NCI-H1417 (cell line): ENCODE measurements around the gene MST1R.

Experiments
- DNase-seq, 3 experiments: peaks; one replicate each; lab custom pipeline; 2025; lab: John Stamatoyannopoulos, UW

The MST1R gene

DNA sequence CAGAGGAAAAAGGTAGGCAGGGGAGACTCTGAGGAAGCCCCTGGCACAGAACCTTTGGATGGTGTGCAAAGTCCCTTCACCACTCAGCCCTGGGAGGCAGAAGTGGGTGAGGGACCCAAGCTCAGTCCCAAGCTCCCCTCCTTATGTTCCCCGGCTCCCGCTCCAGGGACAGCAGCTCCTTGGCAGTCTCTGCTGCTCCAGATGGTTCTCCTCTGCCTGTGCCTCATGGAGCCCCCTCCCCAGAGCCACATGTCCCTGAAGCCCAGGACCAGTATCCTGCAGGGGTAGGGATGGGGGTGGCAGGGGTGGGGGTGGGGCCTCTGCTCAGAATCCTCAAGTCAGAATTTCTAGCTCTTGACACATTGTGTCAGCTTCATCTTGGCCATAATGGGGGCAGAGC, 26.0 kb downstream of the MST1R start:
- no peak for DNase-seq

DNA sequence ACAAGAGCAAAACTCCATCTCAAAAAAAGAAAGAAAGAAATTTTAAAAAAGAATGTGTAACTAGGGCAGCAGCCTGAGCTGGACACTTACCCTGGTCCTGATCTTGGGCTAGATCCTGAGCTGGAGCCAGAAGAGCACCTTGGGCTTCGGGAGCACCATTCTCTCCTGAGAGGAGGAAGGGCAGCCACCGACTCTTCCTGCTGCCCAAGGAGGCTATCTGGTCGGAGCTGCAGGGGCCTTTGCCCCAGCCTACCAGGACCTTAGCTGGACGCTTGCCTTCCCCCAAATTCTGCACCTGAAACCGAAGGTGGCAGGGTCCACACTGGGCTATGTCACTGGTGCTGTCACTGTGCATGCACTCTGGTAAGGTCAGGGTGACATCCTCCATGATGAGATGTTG, 27.1 kb downstream of the MST1R start:
- no peak for DNase-seq

DNA sequence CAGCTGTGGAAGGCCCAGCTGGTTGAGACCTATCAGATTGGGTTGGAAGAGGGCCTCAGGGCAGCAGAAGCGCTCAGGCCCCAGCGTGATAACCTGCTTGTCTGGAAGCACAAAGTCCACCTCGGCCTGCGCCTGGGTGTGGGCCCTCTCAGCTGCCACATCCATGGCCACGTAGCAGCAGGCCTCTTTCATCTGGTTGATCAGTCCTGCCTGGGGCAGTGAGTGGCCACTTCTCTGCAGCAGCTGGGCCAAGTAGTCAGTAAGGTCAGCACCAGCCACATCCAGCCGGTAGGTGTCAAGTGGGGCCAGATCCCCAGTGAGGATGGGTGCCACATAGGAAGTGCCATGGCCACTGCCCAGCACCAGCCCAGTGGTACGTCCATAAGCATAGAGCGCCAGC, 30.1 kb downstream of the MST1R start:
- DNase-seq: no peak

DNA sequence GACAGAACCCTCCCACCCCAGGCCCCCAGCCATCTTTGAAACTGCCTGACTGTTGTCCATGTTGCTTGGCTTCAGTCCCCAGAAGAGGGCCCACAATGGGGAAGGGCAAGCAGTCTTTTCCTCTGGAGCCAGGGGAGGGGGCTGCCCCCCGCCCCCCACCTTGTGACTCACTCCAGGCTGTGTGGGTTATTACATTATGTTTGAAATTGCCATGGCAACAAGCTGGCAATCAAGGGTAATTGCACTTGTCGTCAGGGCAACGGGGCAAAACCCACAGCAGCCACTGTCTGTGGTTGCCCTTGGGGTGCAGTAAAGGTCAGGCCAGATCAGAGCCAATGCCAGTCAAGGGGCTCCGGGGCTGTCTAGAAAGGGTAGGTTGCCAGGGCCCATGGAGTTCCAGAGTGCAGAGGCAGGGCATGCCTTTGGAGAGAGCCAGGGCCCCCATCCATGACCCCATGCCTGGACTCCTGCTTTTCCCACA, 30.8 kb downstream of the MST1R start:
- DNase-seq: peak in 1 of 3 experiments; percentile 19

DNA sequence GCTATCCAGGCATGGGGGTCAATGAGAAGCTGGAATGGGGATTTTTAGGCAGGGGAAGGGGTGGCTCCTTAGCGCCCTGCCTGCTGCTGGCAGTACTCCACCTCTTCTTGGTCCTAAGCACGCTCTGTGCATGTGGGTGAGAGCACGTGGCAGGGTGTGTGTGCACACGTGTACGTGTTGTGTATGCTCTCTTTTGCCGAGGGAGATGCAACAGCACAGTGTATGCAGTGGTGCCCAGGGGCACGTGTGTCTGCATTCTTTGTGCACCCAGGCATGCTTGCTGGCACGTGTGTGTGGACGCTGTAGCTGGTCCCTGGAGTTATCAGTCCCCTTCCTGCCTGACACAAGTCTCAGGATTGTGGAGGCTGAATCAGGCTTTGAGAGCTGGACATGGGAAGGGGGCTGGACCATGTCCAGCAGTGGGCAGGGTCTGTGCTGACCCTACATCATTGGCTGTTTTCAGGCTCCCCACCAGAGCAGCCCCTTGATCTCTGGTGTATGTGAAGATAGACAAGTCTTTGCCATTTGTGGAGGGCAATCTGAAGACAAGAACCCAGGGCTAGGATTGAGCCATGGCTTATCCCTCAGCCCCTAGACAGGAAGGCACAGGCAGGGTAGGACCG, 32.0 kb downstream of the MST1R start:
- no peak for DNase-seq

DNA sequence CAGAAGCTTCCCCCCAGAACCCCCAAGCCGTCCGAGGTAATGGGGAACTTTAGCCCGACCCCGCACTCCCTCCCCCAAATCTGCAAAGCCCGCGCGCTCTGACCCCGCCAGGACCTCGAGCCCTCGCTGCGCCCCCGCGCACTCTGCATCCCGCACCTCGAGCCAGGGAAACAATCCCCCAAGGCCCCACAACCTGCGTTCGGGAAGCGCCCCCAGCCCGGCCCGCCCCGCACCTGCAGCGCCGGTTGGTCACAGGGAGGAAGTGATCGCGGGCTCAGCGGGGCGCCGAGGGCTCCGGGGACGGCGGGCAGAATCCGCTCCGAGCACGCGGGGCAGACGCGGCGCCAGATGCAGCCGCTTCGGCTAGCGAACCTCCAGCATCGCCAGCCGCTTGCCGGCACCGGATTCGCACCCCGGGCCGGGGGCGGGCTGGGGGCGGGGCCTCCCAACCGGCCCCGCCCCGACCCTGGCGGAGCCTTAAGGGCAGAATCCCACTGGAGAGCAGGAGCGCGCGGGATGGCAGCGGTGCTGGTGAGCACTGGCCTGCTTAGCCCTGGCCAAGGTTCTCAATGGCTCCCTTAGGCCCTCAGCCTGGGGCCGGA, 34.0 kb downstream of the MST1R start, which contains the start of gene CAMKV:
Gene CAMKV, minus strand, starts transcription at position 382 of the 602 bp plus-strand sequence. CDS start 7,518 bp downstream, outside the sequence.
- peak; percentile 17 to 65 (median 43) for DNase-seq

DNA sequence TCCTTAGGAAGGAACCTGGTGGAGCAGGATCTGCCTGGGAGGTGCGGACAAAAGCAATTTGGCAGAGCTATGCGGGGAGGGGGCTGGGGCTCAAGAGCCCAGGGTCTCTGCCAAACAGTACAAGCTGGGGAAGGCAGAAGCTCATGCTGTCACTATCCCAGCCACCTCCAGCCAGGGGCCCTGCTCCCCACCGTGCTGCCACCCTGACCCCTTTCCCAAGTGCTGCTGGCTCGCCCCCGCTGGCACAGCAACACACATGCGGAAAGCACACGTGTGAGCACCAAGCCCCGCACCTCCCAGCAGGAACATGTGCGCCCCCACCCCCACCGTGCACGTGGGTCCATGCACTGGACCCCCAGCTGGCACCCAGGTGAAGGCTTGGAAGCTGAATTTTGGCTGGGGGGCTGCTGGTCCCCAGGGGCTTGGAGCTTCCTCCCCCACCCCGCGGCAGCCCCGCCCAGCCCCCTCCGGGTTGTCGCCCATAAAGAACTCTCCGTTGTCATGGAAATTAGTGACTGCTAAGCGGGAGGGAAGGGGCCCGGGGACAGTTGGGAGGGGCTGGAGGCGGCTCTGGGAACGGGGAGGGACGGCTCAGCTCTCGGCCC, 34.7 kb downstream of the MST1R start:
- peak in 1 of 3 experiments; percentile 16 for DNase-seq

DNA sequence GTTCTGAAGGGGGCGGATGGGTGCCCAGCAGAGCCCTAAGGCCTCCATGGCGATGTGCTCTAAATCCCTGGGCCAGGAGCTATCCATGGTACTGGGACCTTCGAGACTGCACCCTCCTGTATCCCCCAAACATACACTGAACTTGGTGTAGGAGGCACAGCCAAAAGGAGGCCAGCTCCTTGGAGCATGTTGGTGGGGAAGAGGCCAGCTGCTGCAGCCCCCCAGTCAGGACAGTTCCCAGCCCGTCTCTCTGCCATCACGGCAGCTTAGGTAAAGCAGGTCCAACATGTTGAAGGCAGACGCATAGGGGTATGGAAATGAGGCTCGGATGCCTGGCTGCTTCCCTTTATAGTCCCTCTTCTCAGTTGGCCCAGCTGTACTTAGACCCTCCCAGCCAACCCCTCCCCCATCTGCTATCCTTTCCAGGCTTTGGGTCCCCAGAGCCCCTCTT, 35.8 kb downstream of the MST1R start:
- no peak for DNase-seq

DNA sequence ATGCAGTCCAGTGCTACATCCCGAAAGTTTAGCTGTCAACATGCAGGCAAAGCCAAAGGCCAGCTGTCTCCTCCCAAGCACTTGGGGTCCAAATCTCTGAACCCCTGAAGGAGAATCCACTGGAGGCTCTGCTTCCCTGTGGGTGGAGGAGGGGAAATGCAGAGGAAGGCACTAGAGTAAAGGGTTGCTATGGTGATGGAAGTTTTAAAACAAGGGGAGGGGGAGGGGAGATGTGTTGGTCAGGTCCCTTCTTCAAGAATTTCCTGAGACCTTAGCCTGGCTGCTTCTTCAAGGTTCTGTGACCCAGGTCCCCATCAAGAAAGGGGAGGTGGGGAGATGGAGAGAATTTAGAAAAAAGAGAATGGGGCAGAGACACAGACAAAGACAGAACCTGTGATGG, 36.3 kb downstream of the MST1R start:
- peak in 1 of 3 experiments; percentile 3 for DNase-seq

DNA sequence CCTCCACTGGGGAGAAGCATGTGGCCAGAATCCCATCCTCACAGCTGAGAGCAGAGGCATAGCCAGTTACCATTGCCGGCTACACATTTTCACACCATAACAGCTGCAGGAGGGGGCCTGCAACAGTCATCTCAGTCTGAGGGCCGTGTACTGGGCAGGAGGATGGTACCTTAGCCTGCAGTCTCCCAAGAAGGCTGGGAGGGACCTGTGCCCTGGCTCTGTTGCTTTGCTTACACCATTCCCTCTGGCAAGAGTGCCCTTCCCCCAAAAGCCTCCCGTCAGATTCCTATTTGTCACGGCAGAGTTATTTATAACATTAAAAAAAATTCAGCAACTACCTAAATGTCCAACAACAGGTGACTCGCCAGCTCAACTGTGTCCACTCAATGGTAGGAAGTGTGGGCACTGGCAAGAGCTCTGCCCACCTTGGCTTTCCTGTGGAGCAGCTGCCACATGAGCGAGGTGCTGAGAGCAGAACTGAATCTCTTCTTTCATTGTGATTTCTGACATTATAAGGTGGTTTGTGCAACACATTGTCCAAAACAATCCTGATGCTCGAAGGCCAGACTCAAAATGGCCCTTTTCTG, 38.4 kb downstream of the MST1R start:
- DNase-seq: no peak

DNA sequence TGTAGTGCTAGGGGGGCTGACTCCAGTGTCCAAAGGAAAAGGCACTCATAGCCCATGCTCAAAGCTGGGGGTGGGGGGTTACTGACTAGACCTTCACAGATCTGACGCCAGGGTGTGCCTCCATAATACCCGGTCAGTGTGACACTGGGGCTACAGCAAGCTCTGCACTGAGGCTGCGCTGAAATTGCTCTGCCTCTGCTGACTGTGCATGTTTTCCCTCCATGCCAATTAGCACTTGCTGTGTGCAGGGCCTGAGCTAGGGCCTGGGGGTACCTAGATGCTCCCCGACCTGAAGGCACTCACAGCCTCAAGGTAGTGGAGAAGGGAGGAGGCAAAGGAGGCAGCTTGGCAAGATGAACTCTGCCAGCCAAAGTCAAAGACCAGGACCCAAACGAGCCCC, 39.2 kb downstream of the MST1R start:
- DNase-seq: no peak

DNA sequence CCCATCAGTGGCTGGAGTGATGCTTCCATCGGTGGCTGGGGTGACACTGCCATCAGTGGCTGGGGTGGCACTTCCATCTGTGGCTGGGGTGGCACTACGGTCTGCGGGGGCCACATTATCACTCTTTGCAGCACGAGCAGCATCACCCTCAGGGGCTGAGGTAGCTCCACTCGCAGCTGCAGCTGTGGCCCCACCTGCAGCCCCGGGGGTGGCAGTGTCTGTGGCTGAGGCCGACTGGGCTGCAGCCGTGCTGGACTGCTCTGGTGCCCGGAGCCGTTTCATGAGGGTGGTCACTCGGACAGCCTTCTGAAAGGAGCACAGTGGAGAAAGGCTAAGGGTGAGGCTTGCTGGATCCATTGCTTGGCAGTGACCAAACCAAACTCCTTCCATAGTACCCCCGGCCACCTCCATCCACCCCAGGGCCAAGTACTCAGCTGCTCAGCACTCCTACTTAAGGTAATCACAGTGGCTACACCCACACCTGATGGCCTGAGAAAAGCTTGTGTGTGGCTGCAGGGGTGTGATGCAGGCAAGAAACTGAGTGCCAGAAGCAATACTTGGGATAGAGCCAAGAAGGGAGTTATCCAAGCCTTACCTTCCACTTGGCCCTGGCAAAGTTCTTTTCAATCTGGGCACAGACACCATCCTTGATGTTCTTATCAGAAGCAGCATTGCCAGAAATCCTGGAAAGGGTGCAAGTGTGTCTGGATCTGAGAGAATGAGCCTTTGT, 43.9 kb downstream of the MST1R start:
- DNase-seq: no peak

DNA sequence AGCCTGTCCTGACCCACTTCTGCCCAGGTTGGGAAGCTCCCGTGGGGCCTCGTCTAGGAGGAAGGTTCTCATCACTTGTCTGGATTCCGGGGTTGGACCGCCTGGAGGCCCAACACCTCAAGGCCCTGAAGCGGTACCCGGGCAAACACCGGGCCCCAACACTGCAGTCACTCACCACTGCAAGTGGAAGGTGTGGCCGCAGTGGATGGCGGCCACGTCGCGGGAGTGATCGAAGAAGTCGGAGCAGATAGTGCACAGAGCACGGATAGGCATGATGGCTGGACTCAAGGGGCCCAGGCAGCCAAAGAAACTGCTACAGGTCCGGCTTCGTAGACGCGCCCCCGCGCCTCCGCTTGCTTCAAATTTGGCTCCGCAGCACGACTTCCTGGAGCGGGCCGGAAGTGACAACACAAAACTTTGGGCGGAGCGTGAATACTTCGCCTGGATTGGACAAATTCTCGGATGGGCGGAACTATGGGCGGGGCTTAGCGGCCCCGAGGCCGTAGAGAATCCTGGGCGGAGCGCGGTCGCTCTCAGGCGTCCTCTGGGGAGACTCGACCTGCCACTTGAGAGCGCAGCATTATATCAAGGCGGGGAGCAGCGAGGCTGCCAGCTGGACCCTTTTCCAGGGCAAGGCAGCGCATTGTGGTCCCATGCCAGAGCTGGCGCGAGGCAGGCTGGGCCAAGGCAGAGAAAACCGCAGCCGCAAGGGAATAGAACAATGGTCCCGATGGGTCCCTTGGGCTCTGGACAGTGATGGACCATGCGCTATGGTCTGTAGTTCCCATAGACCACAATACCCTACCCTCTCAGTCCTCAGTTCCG, 47.3 kb downstream of the MST1R start, which contains the start of gene TRAIP:
Gene TRAIP, minus strand, starts transcription at position 384 of the 825 bp plus-strand sequence. Its CDS starts 111 bp downstream, at position 273.
- DNase-seq: peak; percentile 88 to 95 (median 95)

DNA sequence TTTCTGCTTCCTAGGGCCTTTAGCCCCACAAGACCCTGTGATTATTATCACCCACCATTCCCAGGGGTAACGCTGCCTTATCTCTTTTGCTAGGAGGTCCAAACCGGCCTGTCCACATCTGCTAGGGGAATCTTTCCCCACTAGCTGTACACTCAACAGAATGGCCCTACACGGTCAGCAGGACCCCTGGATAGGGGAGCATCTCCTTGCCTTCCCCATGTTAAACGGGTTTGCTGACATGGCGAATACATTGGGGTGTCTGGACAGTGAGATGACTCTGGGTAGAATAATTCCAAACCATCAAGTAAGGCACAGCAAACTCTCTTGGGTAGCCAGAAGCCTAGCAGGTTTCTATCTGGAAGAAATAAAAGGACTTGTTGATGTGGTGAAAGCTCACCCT, 48.0 kb downstream of the MST1R start:
- DNase-seq: no peak

DNA sequence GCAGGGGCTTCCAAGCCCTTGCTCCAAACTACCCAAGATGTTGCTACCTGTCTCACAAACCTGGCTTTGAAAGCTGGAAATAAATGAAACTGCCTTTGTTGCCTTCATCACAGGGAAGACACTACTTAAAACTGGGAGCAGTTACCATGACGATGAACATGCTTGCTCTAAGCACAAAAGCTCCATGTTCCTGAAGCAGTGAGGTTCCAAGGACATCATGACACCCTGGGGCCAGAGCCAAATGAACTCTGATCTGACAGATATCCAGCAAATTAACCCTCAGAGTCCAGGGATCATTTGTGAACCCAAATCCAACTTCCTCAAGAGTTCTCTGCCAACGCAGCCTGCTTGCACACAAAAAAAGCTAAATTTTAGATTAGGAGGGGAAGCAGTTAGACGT, 58.0 kb downstream of the MST1R start:
- DNase-seq: no peak

DNA sequence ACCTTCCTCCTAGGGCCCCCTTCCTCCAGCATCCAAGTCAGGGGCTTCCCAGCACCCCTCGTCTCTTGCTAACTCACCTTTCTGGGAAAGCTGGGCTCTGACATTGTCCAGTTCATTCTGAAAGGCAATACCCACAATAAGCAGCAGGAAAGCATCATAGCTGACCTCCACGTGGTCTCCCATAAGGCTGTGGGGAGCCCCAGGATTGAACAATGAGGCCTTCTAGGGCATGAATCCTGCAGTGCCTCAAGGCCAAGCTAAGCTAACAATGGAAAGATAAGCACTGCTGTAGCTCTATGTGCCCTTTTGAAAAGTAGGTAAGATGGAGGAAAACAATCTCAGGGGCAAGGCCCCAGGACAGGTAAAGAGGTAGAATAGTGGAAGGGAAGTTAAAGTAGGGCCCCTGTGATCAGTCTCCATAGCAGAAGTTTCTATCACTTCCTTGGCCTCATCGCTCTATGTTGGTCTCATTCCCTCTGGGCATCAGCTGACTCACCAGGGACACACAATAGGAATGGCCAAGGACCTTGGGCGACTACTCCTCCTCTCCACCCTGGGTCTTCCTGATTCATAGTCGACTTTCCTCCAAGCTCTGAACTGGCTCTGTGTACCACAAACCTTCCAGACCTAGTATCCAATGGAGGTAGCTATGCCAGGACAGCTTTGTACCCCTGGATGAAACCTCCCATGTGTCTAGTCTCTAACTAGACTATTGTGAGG, 59.0 kb downstream of the MST1R start:
- no peak for DNase-seq

DNA sequence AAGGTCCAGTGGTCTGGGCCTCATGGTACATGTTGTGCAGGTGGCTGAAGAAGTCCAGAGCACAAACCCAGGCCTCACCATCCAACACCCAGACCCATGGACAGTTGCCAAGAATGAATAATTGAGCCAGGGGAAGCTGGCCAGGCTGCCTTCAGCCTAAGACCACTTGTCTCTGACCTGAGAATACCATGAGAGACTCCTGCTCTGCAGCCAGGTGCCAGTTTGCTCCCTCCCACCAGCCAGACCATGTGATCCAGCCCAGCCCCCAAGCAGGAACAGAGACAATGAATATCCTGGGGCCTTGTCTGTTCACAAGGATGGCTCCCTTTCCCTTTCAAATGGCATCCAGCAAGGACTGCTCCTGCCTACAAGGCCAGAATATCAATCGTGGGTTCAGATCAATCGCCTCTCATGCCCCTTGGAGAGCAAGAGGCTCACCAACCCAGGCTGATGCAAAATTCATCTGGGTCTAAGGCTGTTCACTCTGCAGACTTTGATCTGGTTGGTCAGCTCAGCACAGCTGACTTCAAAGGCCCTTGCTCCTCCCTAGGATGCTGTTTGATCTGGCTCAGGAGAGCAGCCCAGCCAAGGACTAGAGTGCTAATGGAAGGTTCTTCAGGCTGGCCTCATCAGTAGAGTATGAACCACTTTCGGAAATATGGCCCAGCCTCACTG, 60.7 kb downstream of the MST1R start:
- DNase-seq: no peak

DNA sequence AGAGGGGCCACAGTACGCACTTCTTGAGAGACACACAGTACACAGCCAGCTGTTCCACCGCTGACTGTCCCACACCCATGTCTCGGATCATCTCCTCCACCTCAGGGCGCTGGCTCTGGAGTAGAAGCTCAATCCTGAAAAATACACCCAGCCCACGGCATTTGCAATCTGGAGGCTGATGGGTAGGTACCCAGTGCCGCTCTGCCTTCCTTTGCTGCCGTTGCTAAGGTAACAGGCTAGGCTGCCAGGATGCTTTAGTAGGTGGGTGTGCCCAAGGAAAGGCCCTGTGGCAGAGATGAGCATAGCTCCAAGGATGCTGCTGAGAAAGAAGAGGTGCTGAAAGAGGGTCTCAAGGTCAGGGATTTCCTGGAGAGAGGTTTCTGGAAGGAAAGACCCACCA, 61.9 kb downstream of the MST1R start:
- no peak for DNase-seq

DNA sequence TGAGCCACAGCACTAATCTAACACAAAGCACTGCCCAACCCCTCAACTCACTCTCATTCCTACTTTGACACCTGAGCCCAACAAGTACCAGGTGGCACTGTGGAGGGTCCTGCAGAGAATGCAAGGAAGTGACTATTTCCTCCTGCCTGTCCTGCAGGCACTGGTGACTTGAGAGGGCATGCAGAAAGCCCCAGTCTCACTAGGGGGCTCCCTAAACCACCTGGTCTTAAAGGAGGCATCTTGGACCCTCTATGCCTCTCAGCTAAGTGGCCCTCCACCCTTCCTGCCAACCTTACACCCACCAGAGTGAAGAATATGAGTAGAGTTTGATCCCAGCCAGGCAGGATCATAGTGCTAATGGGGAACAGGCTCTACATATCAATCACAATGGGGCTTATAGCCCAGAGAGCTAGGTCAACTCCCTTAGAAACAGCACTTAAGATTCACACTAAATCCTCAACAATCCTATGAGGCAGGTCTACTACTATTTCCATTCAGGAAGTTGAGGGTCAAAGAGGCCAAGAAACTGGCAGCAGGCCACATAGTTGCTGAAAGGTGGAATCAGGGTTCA, 62.5 kb downstream of the MST1R start:
- peak in 1 of 3 experiments; percentile 25 for DNase-seq

DNA sequence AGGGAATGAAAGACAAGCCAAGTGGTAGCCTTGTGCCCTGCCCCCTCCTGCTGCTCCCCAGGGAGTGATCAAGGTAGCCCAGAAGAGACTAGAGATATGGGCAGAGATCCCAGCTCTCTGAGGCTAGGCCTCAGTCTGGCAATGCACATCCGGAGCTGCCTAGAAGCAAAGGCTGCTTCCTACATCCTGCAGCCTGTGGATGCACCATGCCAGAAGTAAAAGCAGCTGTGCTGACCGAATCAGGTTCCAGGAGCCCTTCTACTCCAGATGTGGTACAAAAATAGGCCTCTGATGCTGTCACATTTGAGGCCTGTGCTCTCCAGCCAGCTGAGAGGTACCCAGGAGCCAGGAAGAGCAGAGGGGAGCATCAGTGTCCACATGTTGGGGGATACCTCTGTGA, 63.3 kb downstream of the MST1R start:
- no peak for DNase-seq
